ENCODE data around the gene OCIAD1.

GRCh38 chr4:48863728-48864127, 32.8 kb downstream of the OCIAD1 start:
- TF ChIP-seq POLR2A (IDR thresholded peaks at IDR 0.05) (no peak), POLR2AphosphoS5 (IDR thresholded peaks at IDR 0.05) (no peak)

Data from breast epithelium (tissue), 3 donors.